ENCODE data around the gene ASIC5.

DNA sequence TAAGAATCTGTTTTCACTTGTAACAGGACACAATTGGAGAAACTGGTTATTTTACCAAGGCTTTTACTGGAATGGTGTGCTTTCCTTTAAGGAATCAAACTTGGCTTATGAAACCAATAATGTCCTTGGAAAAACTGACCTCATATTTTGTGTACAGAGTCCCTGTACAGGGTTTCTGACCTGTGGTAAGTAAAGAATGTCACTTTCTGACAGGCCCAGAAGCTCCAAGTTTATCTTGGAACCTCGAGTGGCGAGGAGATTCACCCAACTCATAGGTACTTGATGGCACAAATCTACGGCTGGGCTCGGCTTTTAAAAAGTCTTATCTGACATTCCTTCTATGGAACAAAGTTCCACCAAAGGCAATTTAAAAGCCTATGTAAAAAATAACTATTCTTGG lies 17.0 kb downstream of the ASIC5 start:
- TF ChIP-seq YY1 (IDR thresholded peaks at IDR 0.05; ENCODE audit: insufficient read depth, insufficient read length) (no peak), ZNF274 (IDR thresholded peaks at IDR 0.05; ENCODE audit: low read depth, low read length) (no peak), SUZ12 (IDR thresholded peaks at IDR 0.05; ENCODE audit: extremely low read depth, insufficient read depth, insufficient read length) (no peak)
